HG03064 (cell line): ENCODE results near the gene P4HA2.

Source experiments
- ATAC-seq: cut with Tn5 transposase; IDR thresholded peaks from one replicate; pipeline ENCODE4 v1.9.1; 2021; ENCODE audit warnings: low read depth; ENCODE audit not compliant: unreplicated experiment

Gene P4HA2

GRCh38 chr5:132226516-132227234 is 978 bp downstream of the P4HA2 start:
- no peak for ATAC-seq

- no peak for ATAC-seq
These were observed 2.3 kb downstream of the P4HA2 start for GRCh38 chr5:132225165-132226032.

- no peak for ATAC-seq
These were observed 2.9 kb downstream of the P4HA2 start for GRCh38 chr5:132224716-132225115.

- no peak for ATAC-seq
These were observed 3.8 kb downstream of the P4HA2 start for GRCh38 chr5:132223861-132224260.

GRCh38 chr5:132222649-132223038 is 5.0 kb downstream of the P4HA2 start:
- ATAC-seq: peak; percentile 69

GRCh38 chr5:132221781-132222648 is 5.6 kb downstream of the P4HA2 start:
- no peak for ATAC-seq

- ATAC-seq: no peak
These were observed 7.2 kb downstream of the P4HA2 start for GRCh38 chr5:132220491-132220890.

- no peak for ATAC-seq
These were observed 7.7 kb downstream of the P4HA2 start for GRCh38 chr5:132219981-132220380.

GRCh38 chr5:132219289-132219970 is 8.2 kb downstream of the P4HA2 start:
- no peak for ATAC-seq

- no peak for ATAC-seq
These were observed 9.3 kb downstream of the P4HA2 start for GRCh38 chr5:132218321-132218720.

GRCh38 chr5:132215329-132215728 is 12.3 kb downstream of the P4HA2 start:
- no peak for ATAC-seq

GRCh38 chr5:132214491-132214890 is 13.2 kb downstream of the P4HA2 start:
- no peak for ATAC-seq

- no peak for ATAC-seq
These were observed 14.0 kb downstream of the P4HA2 start for GRCh38 chr5:132213666-132214065.

- no peak for ATAC-seq
These were observed 15.9 kb downstream of the P4HA2 start for GRCh38 chr5:132211787-132212186.

GRCh38 chr5:132210944-132211343 is 16.7 kb downstream of the P4HA2 start:
- no peak for ATAC-seq

GRCh38 chr5:132209901-132210545 is 17.6 kb downstream of the P4HA2 start:
- ATAC-seq: no peak

GRCh38 chr5:132209131-132209530 is 18.5 kb downstream of the P4HA2 start:
- ATAC-seq: no peak

GRCh38 chr5:132207778-132208177 is 19.9 kb downstream of the P4HA2 start:
- ATAC-seq: no peak

- no peak for ATAC-seq
These were observed 20.9 kb downstream of the P4HA2 start for GRCh38 chr5:132206782-132207181.
